ENCODE measurements around the gene SEMA3F.

Gene SEMA3F

GRCh38 chr3:50132421-50133282 is 22.5 kb upstream of the SEMA3F start:
- DNase-seq (ENCODE audit: low read depth in 2 of 2) = no peak

- DNase-seq (ENCODE audit: low read depth in 2 of 2) = no peak
Observed at GRCh38 chr3:50133283-50133615, 21.9 kb upstream of the SEMA3F start.

- DNase-seq (ENCODE audit: low read depth in 2 of 2) = no peak
Observed at GRCh38 chr3:50134367-50134766, 20.8 kb upstream of the SEMA3F start.

- DNase-seq (ENCODE audit: low read depth in 2 of 2) = no peak
Observed at GRCh38 chr3:50135964-50136363, 19.2 kb upstream of the SEMA3F start.

GRCh38 chr3:50136714-50137405 is 18.3 kb upstream of the SEMA3F start:
- DNase-seq (ENCODE audit: low read depth in 2 of 2) = no peak

- no peak for DNase-seq (ENCODE audit: low read depth in 2 of 2)
Observed at GRCh38 chr3:50137531-50137930, 17.6 kb upstream of the SEMA3F start.

- no peak for DNase-seq (ENCODE audit: low read depth in 2 of 2)
Observed at GRCh38 chr3:50138266-50139200, 16.6 kb upstream of the SEMA3F start.

GRCh38 chr3:50139308-50139707 is 15.8 kb upstream of the SEMA3F start:
- DNase-seq (ENCODE audit: low read depth in 2 of 2) = no peak

GRCh38 chr3:50139718-50140423 is 15.3 kb upstream of the SEMA3F start:
- no peak for DNase-seq (ENCODE audit: low read depth in 2 of 2)

- DNase-seq (ENCODE audit: low read depth in 2 of 2) = no peak
Observed at GRCh38 chr3:50140990-50141389, 14.1 kb upstream of the SEMA3F start.

GRCh38 chr3:50146316-50146901 is 8.7 kb upstream of the SEMA3F start:
- no peak for DNase-seq (ENCODE audit: low read depth in 2 of 2)

- no peak for DNase-seq (ENCODE audit: low read depth in 2 of 2)
Observed at GRCh38 chr3:50147016-50147415, 8.1 kb upstream of the SEMA3F start.

- DNase-seq (ENCODE audit: low read depth in 2 of 2) = no peak
Observed at GRCh38 chr3:50147447-50147846, 7.7 kb upstream of the SEMA3F start.

- no peak for DNase-seq (ENCODE audit: low read depth in 2 of 2)
Observed at GRCh38 chr3:50147861-50148260, 7.3 kb upstream of the SEMA3F start.

GRCh38 chr3:50150404-50150750 is 4.7 kb upstream of the SEMA3F start:
- DNase-seq (ENCODE audit: low read depth in 2 of 2) = no peak

- DNase-seq (ENCODE audit: low read depth in 2 of 2) = no peak
Observed at GRCh38 chr3:50150863-50151686, 4.0 kb upstream of the SEMA3F start.

- no peak for DNase-seq (ENCODE audit: low read depth in 2 of 2)
Observed at GRCh38 chr3:50151728-50152127, 3.4 kb upstream of the SEMA3F start.

GRCh38 chr3:50153782-50154475 is 1.2 kb upstream of the SEMA3F start:
- no peak for DNase-seq (ENCODE audit: low read depth in 2 of 2)

- no peak for DNase-seq (ENCODE audit: low read depth in 2 of 2)
Observed at GRCh38 chr3:50154476-50154839, 666 bp upstream of the SEMA3F start.

- DNase-seq (ENCODE audit: low read depth in 2 of 2) = no peak
Observed at GRCh38 chr3:50155491-50155878, 361 bp downstream of the SEMA3F start.
